HEK293 (cell line): ENCODE measurements around the gene CLCA1.

Experiments used
- CTCF ChIA-PET: fragments of 350-600 bp; formaldehyde crosslinking; extraction: SDS; loops from one replicate; lab custom pipeline; 2021; ENCODE audit warnings: antibody characterized with exemption; lab: Yijun Ruan, JAX
- POLR2A ChIA-PET: fragments of 300-600 bp; formaldehyde crosslinking; extraction: SDS; loops from one replicate; lab custom pipeline; 2020; ENCODE audit warnings: antibody characterized with exemption, inconsistent platforms; lab: Yijun Ruan, JAX
- H3K27ac ChIP-seq: fragments of 200-500 bp; sonication (Bioruptor generic); 2 replicates; pipeline ENCODE4 v1.5.1; 2014; ENCODE audit warnings: low read depth, low read length, control low read depth, inconsistent platforms; ENCODE audit errors: extremely low read depth
- H3K36me3 ChIP-seq, 2 experiments: fragments of 200-500 bp in 1 of 2; sonication (Bioruptor generic) in 1 of 2; 1 replicate in 1 of 2; 2 replicates in 1 of 2; pipeline ENCODE4 v1.5.1; 2014 to 2017; ENCODE audit warnings: inconsistent platforms in 2 of 2, low read length in 2 of 2; ENCODE audit not compliant: control insufficient read depth in 2 of 2, insufficient read depth in 1 of 2
- H3K4me1 ChIP-seq: fragments of 200-500 bp; sonication (Bioruptor generic); 2 replicates; pipeline ENCODE4 v1.5.1; 2014; ENCODE audit warnings: mild to moderate bottlenecking, low read length, inconsistent platforms; ENCODE audit not compliant: control insufficient read depth, insufficient read depth
- H3K4me3 ChIP-seq: 2 replicates; pipeline ENCODE4 v1.5.1; 2011; ENCODE audit warnings: low read depth, mild to moderate bottlenecking, control low read depth, low read length, moderate library complexity
- H3K9me3 ChIP-seq: fragments of 200-500 bp; sonication (Bioruptor generic); 2 replicates; pipeline ENCODE4 v1.5.1; 2014; ENCODE audit warnings: low read depth, low read length, inconsistent platforms; ENCODE audit not compliant: control insufficient read depth, insufficient read depth
- CTCF ChIP-seq: fragments of 450-650 bp; formaldehyde crosslinking; IDR thresholded peaks from 2 replicates; pipeline ENCODE4 v1.5.1; 2016; ENCODE audit warnings: missing biosample characterization, missing genetic modification characterization
- OVOL3 ChIP-seq: fragments of 450-650 bp; formaldehyde crosslinking; IDR thresholded peaks from 2 replicates; pipeline ENCODE4 v1.5.1; 2016; ENCODE audit warnings: missing biosample characterization, missing genetic modification characterization
- SCRT1 ChIP-seq: fragments of 450-650 bp; formaldehyde crosslinking; IDR thresholded peaks from 2 replicates; pipeline ENCODE4 v1.5.1; 2016; ENCODE audit warnings: missing biosample characterization, missing genetic modification characterization, borderline replicate concordance
- TSHZ1 ChIP-seq: fragments of 450-650 bp; formaldehyde crosslinking; IDR thresholded peaks from 2 replicates; pipeline ENCODE4 v1.5.1; 2016; ENCODE audit warnings: missing biosample characterization, missing genetic modification characterization, borderline replicate concordance
- ZEB2 ChIP-seq: fragments of 450-650 bp; formaldehyde crosslinking; IDR thresholded peaks from 2 replicates; pipeline ENCODE4 v1.5.1; 2016; ENCODE audit warnings: missing biosample characterization, missing genetic modification characterization
- ZIC2 ChIP-seq: fragments of 450-650 bp; formaldehyde crosslinking; IDR thresholded peaks from 2 replicates; pipeline ENCODE4 v1.5.1; 2016; ENCODE audit warnings: missing biosample characterization, missing genetic modification characterization
- ZNF10 ChIP-seq: fragments of 450-650 bp; formaldehyde crosslinking; IDR thresholded peaks from 2 replicates; pipeline ENCODE4 v1.5.1; 2017; ENCODE audit warnings: missing biosample characterization, missing genetic modification characterization
- ZNF155 ChIP-seq: fragments of 450-650 bp; formaldehyde crosslinking; IDR thresholded peaks from 2 replicates; pipeline ENCODE4 v1.5.1; 2016; ENCODE audit warnings: missing biosample characterization, missing genetic modification characterization
- ZNF202 ChIP-seq: fragments of 450-650 bp; formaldehyde crosslinking; IDR thresholded peaks from 2 replicates; pipeline ENCODE4 v1.5.1; 2016; ENCODE audit warnings: missing biosample characterization, missing genetic modification characterization, borderline replicate concordance
- ZNF221 ChIP-seq: fragments of 450-650 bp; formaldehyde crosslinking; IDR thresholded peaks from 2 replicates; pipeline ENCODE4 v1.5.1; 2017; ENCODE audit warnings: missing biosample characterization, missing genetic modification characterization, borderline replicate concordance
- ZNF239 ChIP-seq: fragments of 450-650 bp; formaldehyde crosslinking; IDR thresholded peaks from 2 replicates; pipeline ENCODE4 v1.5.1; 2016; ENCODE audit warnings: missing biosample characterization, missing genetic modification characterization
- ZNF560 ChIP-seq: fragments of 450-650 bp; formaldehyde crosslinking; IDR thresholded peaks from 2 replicates; pipeline ENCODE4 v1.5.1; 2017; ENCODE audit warnings: missing biosample characterization, missing genetic modification characterization, borderline replicate concordance
- ZNF621 ChIP-seq: fragments of 450-650 bp; formaldehyde crosslinking; IDR thresholded peaks from 2 replicates; pipeline ENCODE4 v1.5.1; 2017; ENCODE audit warnings: missing biosample characterization, missing genetic modification characterization
- ZNF626 ChIP-seq: fragments of 450-650 bp; sonication (Bioruptor Pico); formaldehyde crosslinking; IDR thresholded peaks from 2 replicates; pipeline ENCODE4 v1.5.1; 2018; ENCODE audit warnings: missing biosample characterization, missing genetic modification characterization, inconsistent platforms
- ZNF654 ChIP-seq: fragments of 450-650 bp; formaldehyde crosslinking; IDR thresholded peaks from 2 replicates; pipeline ENCODE4 v1.5.1; 2016; ENCODE audit warnings: low read depth, missing biosample characterization, missing genetic modification characterization
- ZSCAN5A ChIP-seq: fragments of 450-650 bp; formaldehyde crosslinking; IDR thresholded peaks from 2 replicates; pipeline ENCODE4 v1.5.1; 2016; ENCODE audit warnings: missing biosample characterization, missing genetic modification characterization
- TF ChIP-seq, protein P1 (sequence below): fragments of 450-650 bp; formaldehyde crosslinking; IDR thresholded peaks from 2 replicates; pipeline ENCODE4 v1.5.1; 2016; ENCODE audit warnings: missing biosample characterization, missing genetic modification characterization, low read depth

CLCA1 gene

DNA sequence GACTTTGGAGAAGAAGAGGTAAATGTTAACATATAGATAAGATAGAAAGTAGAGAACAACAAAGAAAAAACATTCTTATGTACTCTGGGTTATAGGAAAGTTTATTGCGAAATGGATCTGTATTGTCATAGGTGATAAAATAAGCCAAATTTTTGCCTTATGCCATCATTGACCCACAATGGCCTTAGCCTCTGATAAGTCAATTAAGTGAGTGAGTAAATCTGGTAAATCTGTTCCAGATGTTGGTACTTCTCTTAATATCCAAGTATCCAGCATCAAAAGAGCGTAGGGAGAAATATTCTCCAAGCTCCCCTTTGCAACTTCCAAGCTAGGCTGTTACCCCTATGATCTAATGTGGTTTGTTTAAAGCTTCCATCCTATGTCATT lies 39.8 kb downstream of the CLCA1 start (continued):
- TF ChIP-seq ZEB2 (tag by site-specific recombination) (no peak), ZIC2 (tag by site-specific recombination) (no peak)

- Histone ChIP-seq H3K4me1 (no peaks in the 10 kb centered on the region), H3K27ac (no peak overlapping the region), H3K36me3 (no peaks in the 10 kb centered on the region), H3K4me3 (no peak overlapping the region), H3K9me3 (no peaks in the 10 kb centered on the region)
- ChIA-PET CTCF (interaction anchor here (0.7 to 1.7 kb wide), 4 partner anchors 12 to 509 kb away, joined by 3 to 8 read pairs (median 4); no protein-coding TSS in a partner anchor), POLR2A (no interaction called here)
- TF ChIP-seq ZNF239 (no peak), CTCF (tag by site-specific recombination) (peak; percentile 64)
These were observed 46.9 kb downstream of the CLCA1 start for GRCh38 chr1:86515597-86515996.

DNA sequence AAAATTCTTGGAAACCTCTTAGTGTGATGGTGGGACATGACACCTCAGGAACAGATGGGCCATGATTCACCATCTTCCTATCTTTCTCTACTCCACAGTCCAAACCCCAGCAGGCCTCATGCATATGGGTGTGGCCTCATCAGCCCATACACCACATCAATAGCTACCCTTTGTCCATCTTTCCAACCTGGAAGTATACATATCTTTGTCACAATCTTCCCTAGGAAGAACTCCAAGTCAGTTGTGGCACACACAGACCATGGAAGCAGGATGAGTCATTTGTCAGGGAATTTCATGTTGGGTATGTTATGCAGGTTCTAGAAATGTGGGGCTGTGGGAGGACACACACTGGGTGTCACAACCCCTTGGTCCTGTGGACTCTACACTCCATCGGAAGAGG lies 47.6 kb downstream of the CLCA1 start:
- Histone ChIP-seq H3K4me1 (no peaks in the 10 kb centered on the region), H3K36me3 (no peaks in the 10 kb centered on the region), H3K9me3 (no peaks in the 10 kb centered on the region), H3K27ac (no peak overlapping the region)
- POLR2A ChIA-PET = no interaction called here
- TF ChIP-seq ZNF560 (no peak), ZSCAN5A (no peak), SCRT1 (tag by site-specific recombination) (no peak), OVOL3 (tag by site-specific recombination) (no peak), ZNF10 (tag by site-specific recombination) (no peak), ZNF654 (no peak), ZNF202 (tag by site-specific recombination) (no peak), ZNF626 (tag by site-specific recombination) (no peak)
- TF ChIP-seq, all 188 proteins: peak for 0
- CTCF ChIA-PET = interaction anchor here (0.7 to 4.4 kb wide), 6 partner anchors 9 to 508 kb away, joined by 3 to 21 read pairs (median 6); no protein-coding TSS in a partner anchor
- H3K4me3 ChIP-seq = no peak overlapping the region

DNA sequence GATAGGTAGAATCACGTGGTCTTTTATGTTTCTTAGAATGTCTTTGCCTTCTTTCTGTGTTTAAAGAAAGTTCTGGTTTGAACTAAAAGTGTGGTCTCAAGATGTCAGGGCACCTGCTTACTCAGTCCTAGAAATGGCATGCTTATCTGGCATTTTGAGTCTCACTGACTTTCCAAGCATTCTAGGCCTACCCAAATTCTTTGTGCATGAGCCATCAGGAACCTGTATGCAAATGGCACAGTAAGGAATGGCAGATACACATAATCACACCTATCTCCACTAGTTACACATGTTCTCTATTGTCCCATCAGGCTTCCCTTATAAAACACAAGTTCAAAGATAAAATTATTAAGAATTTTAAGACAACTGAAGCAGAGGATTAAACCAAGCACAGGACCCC lies 48.6 kb downstream of the CLCA1 start:
- CTCF ChIA-PET = interaction anchor here (0.7 to 4.4 kb wide), 5 partner anchors 10 to 258 kb away, joined by 3 to 21 read pairs (median 3); no protein-coding TSS in a partner anchor
- TF ChIP-seq, protein P1, sequence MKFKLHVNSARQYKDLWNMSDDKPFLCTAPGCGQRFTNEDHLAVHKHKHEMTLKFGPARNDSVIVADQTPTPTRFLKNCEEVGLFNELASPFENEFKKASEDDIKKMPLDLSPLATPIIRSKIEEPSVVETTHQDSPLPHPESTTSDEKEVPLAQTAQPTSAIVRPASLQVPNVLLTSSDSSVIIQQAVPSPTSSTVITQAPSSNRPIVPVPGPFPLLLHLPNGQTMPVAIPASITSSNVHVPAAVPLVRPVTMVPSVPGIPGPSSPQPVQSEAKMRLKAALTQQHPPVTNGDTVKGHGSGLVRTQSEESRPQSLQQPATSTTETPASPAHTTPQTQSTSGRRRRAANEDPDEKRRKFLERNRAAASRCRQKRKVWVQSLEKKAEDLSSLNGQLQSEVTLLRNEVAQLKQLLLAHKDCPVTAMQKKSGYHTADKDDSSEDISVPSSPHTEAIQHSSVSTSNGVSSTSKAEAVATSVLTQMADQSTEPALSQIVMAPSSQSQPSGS (tag by site-specific recombination) = no peak
- TF ChIP-seq ZNF221 (no peak), OVOL3 (tag by site-specific recombination) (no peak), TSHZ1 (tag by site-specific recombination) (no peak), ZNF155 (tag by site-specific recombination) (no peak), ZNF621 (tag by site-specific recombination) (no peak)

More for the DNA sequence above, 48.6 kb downstream of the CLCA1 start:
- POLR2A ChIA-PET = no interaction called here
- no peaks in the 10 kb centered on the region for H3K36me3 ChIP-seq
- no peaks in the 10 kb centered on the region for H3K4me1 ChIP-seq
- no peaks in the 10 kb centered on the region for H3K9me3 ChIP-seq
- no peak overlapping the region for H3K4me3 ChIP-seq
- no peak overlapping the region for H3K27ac ChIP-seq
